Hematopoietic multipotent progenitor cell treated with erythropoietin and hydrocortisone succinate and interleukin-3 and kit ligand, for 8 days (in vitro differentiated cells): ENCODE measurements around the gene SEMA5A.

Experiments
- DNase-seq: peaks from one replicate; pipeline ENCODE4 v3.0.0-alpha.2; 2015

Gene SEMA5A

GRCh38 chr5:9314558-9314957 lies 231.3 kb downstream of the SEMA5A start:
- DNase-seq, result no peak

DNA sequence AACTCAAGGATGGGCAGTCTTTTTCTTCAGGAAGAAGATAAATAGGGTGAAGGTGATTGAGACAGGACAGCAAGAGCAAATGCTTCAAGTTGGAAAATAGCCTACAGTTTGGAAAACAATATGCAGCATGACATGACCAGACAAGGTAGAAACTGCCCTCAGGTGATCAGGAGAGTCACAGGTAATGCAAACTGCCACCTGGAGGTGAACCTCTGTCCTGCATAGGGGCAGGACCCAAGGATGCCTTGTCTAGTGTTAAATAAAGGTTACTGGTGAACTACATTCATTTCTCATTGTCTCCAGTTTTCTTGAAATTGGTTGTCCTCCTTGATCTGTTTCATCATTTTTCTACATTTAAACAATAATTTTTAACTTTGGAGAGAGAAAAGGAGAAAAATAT lies 232.1 kb downstream of the SEMA5A start:
- DNase-seq, result no peak

DNA sequence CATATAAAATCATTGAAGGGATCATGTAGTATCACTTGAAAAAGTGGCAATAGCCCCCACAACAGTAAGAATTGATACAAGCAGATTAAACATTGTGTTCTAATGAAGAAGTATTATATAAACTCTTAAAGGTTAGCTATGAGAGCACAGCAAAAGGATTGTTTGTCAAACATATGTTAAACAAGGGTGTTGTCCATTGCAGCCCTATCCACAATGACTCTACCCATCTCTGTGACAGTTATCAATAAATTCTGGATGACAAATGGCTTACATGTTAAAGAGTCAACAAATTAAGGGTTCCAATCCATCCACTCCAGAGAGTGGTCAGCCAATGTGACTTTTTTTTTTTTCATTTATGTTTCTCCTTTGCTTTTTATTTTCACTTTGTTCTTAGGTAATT lies 238.7 kb downstream of the SEMA5A start:
- DNase-seq, result no peak

DNA sequence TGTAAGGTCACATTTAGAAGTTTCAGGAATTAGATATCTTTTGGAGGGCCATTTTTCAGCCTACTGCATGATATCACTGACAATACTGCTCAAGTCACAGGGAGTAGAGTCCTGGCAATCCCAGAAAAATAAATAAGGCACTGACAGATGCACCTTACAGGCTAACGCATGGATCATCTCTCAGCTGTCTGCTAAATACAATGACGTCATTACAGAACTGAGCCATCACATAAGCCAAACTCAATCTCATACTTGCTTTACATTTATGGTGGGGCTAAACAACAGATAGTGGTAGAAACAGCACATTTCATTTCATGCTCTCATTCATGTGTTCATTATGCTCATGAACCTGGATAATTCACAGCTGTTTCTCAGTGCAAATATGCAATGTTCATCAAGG lies 243.7 kb downstream of the SEMA5A start:
- DNase-seq, result no peak

DNA sequence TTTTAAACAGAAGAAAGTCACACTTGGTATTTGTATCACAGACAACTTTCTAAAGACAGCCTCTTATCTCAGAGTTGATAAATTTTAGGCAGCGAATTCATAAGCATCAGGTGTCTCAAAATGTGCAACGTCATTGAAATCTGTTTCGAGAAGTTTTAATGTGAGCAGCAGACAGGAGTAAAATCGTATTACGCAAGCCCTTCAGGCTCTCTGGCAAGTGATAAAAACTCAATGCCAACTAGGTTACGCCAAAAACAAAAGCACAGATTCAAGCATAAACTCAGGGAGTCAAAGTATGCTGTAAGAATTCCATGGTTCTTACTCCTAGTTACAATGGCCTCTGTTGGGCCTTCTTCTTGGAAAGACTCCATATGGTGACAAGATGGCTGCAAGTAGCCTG lies 244.7 kb downstream of the SEMA5A start:
- DNase-seq, result no peak

GRCh38 chr5:9297134-9297533 lies 248.7 kb downstream of the SEMA5A start:
- no peak for DNase-seq

DNA sequence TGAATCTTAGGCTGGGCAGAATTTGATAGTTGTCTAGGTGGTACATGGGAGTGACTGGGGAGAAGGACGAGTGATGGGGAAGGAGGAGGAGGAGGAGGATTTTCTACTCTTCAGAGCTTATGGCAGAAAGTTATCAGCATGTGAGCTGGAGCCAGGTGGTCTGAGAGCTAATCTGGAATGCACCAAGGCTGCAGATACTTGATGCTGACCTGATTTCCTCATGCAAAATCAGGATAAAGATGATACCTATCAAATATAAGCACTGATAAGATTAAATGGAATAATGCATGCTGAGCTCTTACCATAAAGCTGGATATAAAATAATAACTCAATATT lies 250.4 kb downstream of the SEMA5A start:
- DNase-seq, result no peak

DNA sequence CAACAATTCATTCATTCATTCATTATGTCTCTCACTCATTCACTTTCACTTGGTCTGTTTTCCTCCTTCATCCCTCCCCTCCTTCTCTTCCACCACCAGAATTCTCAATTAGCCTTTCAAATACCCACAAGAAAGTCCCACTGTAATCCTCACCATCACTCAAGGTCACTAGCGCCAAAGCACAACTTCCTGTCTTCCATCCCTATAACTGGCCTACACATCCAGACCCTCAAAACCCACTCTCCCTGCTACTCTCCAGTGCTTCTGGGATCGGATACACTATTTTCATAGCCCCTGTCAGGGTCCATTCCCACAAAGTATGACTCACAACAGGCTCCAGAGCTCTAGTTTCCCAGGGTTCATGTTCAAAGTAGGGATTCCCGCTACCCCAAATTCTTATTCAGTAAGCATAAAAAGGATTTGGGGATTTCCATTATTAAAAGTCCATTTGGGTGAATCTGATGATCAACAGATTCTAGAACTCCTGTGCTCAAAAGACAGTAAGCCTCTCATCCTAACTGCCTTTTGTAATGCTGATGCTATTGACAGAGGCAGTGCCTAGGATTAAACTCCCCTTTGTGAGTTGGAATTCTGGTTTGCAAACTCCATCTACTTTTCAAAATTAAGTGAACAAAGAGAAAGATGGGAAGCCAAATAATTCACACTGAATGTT lies 250.9 kb downstream of the SEMA5A start:
- DNase-seq, result no peak

GRCh38 chr5:9288234-9288633 lies 257.6 kb downstream of the SEMA5A start:
- no peak for DNase-seq

- DNase-seq, result no peak
Observed at GRCh38 chr5:9284781-9285307, 261.0 kb downstream of the SEMA5A start.

DNA sequence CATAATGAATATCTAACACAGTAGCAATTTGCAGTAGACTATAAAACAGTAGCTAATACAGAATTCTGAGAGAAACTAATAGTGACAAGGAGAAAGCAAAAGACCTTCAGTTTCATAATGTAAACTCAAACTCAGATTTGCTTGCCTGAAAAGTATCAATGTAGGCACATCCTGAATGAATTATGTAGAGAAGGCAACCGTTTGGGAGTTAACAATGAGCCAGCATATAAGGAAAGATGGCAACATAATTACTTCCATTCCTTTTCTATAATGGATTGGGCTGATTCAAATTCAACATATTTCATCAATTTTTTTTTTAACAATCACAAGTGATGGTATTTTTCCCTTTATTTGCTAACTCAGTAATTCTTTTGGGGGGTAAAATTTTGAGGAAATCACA lies 261.6 kb downstream of the SEMA5A start:
- DNase-seq, result no peak

DNA sequence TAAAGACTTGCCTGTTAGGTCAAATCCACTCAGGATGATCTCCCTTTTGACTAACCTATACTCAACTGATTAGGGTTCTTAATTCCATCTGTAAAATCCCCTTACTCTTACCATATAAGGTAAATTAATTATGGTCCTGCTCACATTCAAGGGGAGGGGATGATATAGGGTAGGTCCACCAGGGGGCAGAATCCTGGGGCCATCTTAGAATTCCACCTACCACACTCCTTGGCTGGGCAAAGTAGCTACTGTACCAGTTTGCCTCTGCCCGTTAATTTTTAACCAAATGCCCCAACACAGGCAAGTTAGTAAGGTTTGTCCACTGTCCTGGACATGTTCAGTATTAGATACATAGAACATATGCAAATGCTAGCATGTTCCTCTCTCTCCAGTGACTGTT lies 262.4 kb downstream of the SEMA5A start:
- DNase-seq, result no peak

DNA sequence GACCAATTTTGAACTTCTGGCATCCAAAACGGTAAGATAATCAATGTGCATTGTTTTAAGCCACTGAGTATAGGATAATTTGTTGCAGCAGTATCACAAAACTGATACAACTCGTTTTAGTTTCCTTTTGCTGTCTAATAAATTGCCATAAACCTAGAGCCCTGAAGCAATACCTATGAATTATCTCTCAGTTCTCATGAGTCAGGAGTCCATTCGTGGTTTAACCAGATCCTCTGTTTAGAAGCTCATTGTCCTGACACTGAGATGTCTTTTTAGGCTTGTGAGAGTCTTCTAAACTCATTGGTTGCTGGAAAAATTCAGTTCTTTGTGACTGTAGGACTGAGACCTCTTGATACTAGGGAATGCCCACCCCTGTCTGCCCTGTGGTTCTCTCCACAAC lies 262.9 kb downstream of the SEMA5A start:
- no peak for DNase-seq

DNA sequence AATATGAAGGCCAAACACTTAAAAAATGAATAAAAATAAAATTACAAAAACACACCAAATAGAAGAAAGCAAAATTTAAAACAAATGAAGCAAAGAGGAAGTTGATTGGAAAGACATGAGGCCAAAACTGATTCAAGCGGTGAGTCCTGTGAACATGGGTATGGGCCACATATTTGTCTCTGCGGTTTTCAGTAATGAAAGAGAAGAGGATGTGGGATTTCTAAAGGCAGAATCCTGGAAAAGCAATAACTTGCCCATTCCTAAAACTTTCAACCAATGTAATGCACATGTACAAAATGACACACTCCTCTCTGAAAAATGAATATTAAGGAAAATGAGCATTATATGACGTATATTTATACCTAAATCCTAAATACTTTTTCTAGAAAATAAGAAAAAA lies 263.7 kb downstream of the SEMA5A start:
- DNase-seq, result no peak

DNA sequence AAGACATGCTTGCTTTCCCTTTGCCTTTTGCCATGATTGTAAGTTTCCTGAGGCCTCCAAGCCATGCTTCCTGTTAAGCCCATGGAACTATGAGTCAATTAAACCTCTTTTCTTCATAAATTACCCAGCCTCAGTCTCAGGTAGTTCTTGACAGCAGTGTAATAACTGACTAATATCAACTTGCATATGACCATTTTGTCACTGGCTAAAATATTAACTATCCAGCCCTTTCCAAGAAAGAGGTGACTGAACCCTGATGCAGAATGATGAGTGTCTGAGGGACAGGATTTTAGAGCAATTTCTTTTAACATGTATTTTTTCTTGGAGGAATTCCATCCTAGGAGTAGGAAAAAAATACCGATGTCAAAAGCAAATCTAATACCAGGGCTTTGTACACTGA lies 266.1 kb downstream of the SEMA5A start:
- no peak for DNase-seq

- no peak for DNase-seq
Observed at GRCh38 chr5:9278921-9279603, 266.8 kb downstream of the SEMA5A start.

- DNase-seq, result no peak
Observed at GRCh38 chr5:9269014-9269413, 276.9 kb downstream of the SEMA5A start.

GRCh38 chr5:9268226-9268625 lies 277.6 kb downstream of the SEMA5A start:
- DNase-seq, result no peak

DNA sequence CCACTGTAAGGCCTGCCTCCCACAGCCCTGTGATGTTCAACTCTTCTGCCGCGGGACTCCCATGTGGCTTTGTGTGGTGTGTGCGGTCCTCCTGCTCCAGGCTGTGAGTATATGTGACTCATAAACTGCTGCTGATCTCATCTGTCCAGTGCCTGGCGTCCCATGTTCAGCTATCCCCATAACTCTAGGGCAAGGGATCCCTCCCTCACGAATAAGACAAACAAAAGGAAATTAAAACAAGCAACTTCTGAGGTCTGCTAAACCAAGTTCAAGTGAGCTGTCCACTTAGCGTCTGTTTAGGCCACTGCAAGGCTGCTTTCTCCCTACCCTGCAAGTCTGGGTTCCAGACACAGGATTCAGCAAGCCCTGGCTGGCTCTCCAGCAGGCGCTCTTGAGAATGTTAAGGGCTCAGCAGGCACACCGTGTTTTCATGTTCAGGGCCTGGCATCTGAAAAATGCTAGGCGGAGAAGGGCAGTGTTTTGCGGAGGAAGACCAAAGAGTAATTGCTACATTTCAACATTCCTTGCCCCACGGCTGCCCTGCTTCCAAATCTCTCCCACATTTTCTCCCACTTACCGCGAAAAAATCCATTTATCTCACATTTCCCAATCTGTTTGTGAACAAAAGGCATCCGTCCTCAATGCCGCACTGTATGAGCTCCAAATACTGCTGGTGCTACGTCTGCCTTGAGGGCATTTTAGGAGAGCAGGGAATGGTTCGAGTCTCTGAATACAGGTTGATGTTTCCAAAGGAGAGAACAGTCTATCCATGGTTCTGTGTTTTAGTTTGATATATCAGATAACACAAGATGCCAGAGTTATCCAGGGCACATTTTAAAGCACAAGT lies 280.2 kb downstream of the SEMA5A start:
- no peak for DNase-seq

GRCh38 chr5:9264301-9264700 lies 281.6 kb downstream of the SEMA5A start:
- DNase-seq, result no peak

DNA sequence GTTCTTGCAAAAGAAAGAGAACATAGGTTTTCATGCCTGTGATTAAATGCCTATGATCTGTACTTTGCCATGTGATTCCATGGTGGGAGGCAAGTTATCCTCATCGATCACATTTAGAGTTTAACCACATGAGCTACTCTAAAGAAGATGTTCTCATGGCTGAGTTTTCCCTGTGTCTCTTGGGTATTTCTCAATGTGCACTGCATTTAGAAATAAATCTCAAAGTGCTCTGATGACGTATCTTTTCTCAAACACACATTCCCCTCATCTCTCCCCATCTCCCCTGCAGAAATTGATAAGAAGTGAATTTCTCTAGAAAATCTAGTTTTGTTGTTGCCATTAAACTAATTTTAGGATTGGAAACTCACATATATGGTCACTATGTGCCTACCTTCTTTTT lies 282.2 kb downstream of the SEMA5A start:
- no peak for DNase-seq

- no peak for DNase-seq
Observed at GRCh38 chr5:9251379-9251980, 294.4 kb downstream of the SEMA5A start.

GRCh38 chr5:9249231-9249630 lies 296.6 kb downstream of the SEMA5A start:
- DNase-seq, result no peak

GRCh38 chr5:9245071-9245470 lies 300.8 kb downstream of the SEMA5A start:
- no peak for DNase-seq
